ENCODE data around the gene GNAI2.
"Not testable (repeated sequence)": the region's sequence is repeated elsewhere in the genome, so short reads cannot be mapped to it uniquely, and the experiment has no call there.

GNAI2 gene

DNA sequence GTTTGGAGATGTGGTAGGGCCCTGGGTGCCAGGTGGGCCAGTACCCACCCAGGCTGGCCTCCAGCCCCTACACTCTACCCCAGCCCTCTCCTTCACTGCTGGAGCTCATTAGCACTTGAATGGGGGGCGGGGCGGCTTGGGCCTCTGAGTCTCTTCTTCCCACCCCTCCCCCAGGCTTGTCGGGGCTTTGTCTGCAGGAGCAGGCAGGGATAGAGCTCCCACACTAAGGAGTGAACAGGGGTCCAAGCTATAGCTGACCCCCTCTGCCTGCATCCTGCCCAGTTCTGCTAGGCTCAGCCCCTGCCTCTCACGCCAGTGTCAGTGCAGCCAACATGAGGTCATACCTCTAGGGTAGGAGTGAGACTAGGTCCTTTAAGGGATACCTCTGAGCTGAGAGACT lies 5.2 kb downstream of the GNAI2 start:
- DNase-seq, result no peak
- in situ Hi-C loops (cut with MboI; ENCODE audit: low pct_unique_long_range_greater_than_20kb, low sequenced_read_pairs), result no loop called here

DNA sequence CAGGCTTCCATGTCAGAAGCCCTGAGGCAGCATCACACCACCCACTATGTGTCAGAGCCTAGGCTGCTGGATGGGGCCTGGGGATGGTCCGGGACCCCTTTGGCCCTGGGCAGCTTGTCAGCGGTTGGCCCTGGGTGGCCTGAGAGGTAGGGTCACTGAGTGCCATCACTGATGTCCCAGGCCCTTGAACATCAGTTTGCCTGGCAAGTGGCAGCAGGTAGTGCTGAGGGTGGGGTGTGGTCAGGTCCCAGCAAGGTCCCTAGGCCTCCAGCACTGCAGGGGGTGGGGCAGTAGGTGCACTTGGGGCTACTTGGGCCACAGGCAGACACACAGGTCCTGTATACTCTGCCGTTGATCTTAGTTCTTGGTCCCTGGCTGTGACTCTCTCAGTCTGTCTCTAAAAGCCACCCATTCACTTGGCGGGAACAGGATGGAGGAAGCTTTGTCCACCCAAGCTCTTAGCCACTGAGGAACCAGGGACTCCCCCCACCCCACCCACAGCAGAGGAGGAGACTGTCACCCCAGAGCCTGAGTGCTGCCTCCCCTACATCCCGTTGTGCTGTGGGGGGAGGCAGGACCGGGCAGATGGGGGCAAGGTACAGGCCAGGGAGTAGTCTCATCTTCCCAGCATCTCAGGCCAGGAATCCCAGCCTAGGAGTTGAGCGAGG lies 5.8 kb downstream of the GNAI2 start:
- in situ Hi-C loops (cut with MboI; ENCODE audit: low pct_unique_long_range_greater_than_20kb, low sequenced_read_pairs), result no loop called here

DNA sequence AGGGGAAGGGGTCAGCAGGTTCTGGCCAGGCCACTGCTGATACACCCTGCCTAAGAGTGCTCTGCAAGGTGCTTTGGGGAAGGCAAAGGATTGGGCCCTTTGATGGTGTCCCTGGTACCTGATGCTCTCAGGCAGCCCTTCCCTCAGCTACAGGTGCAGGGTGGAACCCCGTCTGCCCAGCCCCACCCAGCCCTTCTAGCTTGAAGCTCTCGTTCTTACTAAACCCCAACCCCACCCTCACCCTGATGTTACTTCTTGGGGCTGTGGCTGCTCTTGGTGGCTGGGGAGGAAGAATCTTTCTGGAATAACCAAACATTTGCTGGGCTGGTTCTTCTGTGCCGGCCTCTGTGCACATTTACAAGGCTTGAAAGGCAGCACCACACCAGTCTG lies 6.4 kb downstream of the GNAI2 start:
- DNase-seq, result no peak
- in situ Hi-C loops (cut with MboI; ENCODE audit: low pct_unique_long_range_greater_than_20kb, low sequenced_read_pairs), result no loop called here

More for the DNA sequence above, 5.8 kb downstream of the GNAI2 start:
- no peak for DNase-seq

DNA sequence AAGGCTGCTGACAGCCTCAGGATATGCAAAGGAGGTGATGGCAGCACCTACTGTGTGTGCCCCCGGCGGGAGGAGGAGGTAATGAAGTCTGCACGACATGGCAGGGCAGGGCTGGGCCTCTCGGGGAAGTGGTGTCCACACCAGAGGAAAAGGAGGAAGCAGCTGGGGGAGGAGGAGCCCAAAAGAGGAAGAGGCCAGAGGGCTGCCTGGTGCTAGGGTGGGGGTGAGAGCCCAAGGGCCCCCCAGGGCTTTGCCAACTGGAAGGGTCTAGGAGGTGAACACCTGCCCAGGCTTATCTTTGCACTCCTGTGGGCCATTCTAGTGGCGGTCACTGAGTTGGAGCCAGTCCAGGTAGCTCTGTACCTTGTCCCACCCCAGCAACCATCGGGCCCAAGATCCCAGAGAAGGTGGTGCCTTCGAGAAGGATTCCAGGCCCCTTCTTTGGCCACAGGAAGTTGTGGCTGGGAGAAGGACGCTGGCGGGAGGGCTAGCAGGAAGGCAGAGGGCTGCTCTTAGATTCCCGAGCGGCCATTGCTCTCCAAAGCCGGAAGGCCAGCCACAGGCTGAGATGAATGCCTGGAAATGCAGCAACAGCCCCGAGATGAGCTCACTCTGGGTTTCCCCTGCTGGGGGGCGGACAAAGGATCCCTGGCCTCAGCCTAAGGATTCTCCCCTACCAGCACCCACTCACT lies 7.0 kb downstream of the GNAI2 start:
- in situ Hi-C loops (cut with MboI; ENCODE audit: low pct_unique_long_range_greater_than_20kb, low sequenced_read_pairs), result no loop called here
- DNase-seq, result peak; percentile 96

DNA sequence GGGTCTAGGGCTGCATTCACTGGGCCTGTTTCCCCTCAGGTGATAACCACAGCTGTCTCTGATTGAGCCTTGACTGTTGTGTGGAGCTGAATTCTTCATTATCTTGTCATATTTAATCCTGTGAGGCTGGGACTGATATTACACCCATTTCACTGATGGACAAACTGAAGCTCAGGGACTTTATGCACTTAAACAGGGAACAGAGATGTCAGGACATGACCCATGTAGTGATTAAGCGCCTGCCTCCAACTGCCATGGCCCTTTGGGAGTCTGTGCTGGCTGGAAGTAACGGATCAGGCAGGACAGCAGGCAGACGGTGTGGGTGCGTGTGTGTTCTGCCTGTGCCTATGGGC lies 7.5 kb downstream of the GNAI2 start:
- in situ Hi-C loops (cut with MboI; ENCODE audit: low pct_unique_long_range_greater_than_20kb, low sequenced_read_pairs), result no loop called here
- no peak for DNase-seq

DNA sequence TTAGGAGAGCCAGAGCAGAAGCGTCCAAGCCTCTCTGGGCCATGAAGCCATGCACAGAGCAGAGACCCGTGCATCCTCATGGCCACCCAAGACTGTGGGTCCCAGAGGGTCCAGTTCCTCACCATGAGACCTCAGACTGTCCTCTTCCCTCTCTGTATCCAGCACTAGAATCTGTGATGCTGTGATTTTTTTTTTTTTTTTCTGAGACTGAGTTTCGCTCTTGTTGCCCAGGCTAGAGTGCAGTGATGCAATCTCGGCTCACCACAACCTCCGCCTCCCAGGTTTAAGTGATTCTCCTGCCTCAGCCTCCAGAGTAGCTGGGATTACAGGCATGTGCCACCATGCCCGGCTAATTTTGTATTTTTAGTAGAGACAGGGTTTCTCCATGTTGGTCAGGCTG lies 8.8 kb downstream of the GNAI2 start:
- DNase-seq; in situ Hi-C loops (cut with MboI; ENCODE audit: low pct_unique_long_range_greater_than_20kb, low sequenced_read_pairs): not testable (repeated sequence)

DNA sequence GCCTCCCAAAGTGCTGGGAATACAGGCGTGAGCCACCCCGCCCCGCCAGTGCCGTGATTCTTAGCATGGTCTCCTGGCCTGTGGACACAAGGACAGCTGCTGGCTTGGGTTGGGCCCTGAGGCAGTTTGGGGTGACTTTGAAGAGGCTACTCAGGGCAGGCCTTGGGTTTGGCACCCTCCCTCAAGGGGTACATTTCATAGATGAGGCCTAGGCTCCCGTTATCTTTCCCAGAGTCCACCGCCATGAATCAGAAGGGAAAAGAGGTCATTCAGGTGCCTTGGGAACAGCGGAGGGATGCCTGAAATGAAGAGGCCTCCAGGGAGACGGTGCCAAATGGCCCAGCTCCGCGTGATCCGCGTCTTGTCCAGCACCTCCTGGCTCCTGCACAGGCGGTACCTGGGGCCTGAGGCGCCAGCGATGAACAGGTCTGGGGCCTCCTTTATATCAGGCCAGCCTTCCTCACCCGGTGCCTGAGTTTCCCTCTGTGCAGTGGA lies 9.3 kb downstream of the GNAI2 start:
- in situ Hi-C loops (cut with MboI; ENCODE audit: low pct_unique_long_range_greater_than_20kb, low sequenced_read_pairs), result no loop called here
- DNase-seq, result no peak

DNA sequence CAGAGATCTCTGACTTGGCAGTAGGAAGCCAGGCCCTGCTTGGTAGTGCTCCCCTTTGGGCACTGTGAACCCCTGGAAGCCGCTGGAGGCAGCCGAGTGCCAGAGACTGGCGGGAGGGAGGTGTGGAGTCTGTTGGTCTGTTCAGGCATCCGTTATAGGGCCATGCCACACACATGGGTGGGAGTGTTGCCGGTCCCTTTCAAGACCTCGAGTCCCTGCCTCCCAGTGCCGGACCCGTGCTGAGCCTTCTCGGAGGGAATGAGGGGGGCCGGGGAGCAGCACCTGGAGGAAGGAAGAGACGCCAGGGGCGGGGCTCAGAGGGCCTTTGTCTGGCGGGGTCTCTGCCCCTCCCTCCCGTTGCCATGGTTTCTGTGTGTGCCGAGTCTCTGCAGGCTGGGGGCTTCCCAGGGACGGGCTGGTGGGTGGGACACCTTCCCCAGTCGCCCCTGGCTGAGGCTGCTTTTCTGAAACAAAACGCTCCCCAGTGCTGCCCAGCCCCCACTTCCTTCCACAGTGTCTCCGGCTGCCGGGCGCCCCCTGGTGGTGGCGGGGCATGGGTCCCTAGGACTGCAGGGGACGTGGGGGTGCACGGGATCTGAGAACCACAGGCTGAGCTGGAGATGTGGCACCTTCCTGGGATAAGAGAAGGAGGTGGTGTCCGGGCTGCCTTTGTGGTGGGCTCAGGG lies 10.0 kb downstream of the GNAI2 start:
- in situ Hi-C loops (cut with MboI; ENCODE audit: low pct_unique_long_range_greater_than_20kb, low sequenced_read_pairs), result no loop called here
- peak; percentile 93 for DNase-seq

DNA sequence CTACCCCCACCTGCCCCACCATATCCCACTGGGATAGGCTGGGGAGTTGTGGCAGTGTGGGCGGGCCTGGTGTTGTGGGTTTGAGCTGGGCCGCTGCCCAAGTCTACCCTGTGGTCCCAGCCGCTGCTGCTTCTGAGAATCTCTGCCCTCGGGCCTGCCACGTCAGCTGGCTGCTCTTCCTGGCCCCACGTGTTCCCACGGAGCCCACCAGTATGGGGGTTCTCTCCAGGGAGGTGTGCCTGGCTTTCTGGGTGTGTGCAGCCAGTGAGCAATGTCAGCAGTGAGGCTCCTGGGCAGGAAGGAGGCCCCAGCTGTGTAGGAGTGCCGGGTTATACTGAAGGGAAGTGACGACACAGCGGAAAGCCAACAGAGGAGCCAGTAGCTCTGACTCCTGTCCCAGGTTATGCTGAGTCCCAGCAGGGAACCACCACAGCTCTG lies 10.5 kb downstream of the GNAI2 start:
- in situ Hi-C loops (cut with MboI; ENCODE audit: low pct_unique_long_range_greater_than_20kb, low sequenced_read_pairs), result no loop called here
- peak; percentile 87 for DNase-seq

DNA sequence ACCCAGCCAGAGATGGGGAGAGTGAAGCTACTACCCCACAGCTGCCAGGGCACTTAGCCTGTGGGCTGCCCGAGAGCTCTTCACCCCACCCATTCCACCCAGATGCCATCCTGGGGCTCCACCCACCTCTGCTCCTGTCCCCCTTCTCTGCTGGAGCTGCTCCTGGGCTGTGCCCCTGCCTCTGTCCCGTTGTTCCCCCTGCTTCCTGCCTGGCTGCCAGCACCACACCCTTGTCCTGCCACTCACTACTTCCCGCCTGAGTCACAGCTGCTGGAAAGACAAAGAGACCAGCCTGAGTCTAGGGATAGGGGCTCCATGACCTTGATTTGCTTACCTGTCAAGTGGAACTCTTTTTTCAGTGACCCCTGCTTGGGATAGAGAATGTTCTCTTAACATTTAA lies 12.4 kb downstream of the GNAI2 start:
- DNase-seq, result no peak
- in situ Hi-C loops (cut with MboI; ENCODE audit: low pct_unique_long_range_greater_than_20kb, low sequenced_read_pairs), result no loop called here

DNA sequence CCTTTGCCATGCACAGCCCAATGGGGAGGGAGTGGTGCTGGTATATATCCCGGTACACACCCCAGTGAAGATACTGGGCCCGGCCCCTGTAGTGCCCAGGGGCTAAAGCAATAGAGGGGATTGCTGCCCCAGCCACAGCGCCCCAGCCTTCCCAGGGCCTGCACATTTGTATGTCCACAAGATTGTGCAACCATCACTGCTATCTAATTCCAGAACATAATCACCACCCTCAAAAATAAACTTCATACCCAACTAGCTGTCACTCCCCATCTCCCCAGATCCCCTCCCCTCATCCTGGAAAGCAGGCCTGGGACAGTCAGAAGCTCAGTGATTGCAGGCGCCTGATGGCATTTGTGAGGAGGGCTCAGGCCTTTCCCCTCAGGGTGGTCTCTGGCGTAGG lies 13.5 kb downstream of the GNAI2 start:
- no peak for DNase-seq
- in situ Hi-C loops (cut with MboI; ENCODE audit: low pct_unique_long_range_greater_than_20kb, low sequenced_read_pairs), result no loop called here

DNA sequence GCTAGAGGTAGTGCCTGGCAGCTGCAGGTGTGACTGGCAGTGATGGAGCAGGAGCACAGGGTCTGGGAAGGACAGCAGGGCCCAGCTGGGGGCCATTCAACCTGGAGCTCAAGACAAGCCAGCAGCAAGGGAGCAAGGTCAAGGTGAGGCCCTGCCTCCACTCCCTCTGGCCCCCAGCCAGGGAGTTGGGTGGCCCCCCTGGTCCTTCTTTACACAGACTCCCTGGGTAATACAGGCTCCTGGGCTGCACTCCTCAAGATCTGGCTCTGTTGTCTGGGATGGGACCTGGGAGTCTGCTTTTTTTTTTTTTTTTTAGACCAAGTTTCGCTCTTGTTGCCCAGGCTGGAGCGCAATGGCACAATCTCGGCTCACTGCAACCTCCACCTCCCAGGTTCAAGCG lies 14.5 kb downstream of the GNAI2 start:
- no peak for DNase-seq
- in situ Hi-C loops (cut with MboI; ENCODE audit: low pct_unique_long_range_greater_than_20kb, low sequenced_read_pairs), result no loop called here

DNA sequence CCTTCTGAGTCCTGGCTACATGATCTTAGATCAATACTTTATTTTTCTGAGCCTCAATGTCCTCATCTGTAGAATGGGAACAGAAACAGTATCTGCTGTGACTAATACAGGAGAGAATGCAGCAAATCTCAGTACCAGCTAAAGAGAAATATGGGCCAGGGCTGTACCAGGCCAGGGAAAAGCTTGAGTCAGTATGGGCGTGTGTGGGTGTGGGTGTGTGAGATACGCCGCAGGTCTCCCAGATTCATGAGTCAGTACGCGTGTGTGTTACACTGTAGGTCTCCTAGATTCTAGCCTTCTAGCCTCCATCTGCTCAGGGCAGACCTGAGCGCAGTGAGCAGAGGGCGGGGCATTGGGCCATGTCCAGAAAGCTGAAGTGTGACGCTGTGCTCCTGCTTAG lies 15.2 kb downstream of the GNAI2 start:
- in situ Hi-C loops (cut with MboI; ENCODE audit: low pct_unique_long_range_greater_than_20kb, low sequenced_read_pairs), result no loop called here
- DNase-seq, result no peak

DNA sequence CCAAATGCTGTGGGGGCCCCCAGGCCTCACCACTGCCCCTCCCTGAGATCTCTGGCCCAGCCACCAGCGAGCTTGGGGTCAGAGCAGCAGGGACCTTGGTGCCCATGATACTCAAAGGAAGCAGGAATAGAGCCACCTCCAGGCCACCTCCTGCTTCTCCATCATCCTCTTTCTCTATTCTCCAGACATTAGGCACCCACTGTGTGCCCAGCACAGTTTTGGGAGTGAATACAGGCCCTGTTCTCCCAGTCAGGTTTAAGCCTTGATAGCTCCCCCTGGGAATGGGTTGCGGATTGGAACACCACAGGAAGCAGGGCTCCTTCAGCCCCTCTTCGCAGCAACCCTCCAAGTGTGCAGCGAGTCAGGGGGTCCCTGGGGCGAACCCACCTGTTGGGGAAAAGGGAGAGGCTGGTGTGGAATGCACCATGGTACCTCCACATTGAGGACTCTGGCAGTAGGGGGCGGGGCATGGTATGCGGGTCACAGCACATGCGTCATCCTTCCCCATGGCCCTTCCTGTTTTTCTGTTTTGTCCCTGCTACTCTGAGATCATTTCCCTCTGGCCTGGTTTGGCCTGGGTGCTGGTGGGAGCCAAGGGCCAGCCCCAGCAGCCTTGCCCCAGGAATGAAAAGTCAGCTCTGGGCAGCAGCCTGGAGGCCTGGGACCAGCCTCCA lies 18.7 kb downstream of the GNAI2 start:
- in situ Hi-C loops (cut with MboI; ENCODE audit: low pct_unique_long_range_greater_than_20kb, low sequenced_read_pairs), result no loop called here
- DNase-seq, result peak; percentile 45

DNA sequence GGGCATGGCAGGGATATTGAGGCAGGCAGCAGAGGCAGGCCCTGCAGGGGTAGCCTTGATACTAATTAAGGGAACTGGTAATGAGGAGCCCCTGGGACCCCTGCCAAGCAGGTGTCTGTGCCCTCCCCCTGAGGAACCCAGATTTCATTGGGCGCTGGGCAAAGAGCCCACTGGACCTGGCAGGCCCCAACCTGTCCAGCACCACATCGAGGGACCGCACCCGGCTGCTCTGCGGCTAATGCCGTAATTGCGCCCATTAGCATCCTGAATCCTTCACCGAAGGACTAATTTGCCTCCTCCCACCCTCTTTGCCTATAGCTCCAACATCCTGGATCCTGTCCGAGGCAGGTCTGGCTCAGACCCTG lies 19.2 kb downstream of the GNAI2 start:
- DNase-seq, result no peak
- in situ Hi-C loops (cut with MboI; ENCODE audit: low pct_unique_long_range_greater_than_20kb, low sequenced_read_pairs), result no loop called here

DNA sequence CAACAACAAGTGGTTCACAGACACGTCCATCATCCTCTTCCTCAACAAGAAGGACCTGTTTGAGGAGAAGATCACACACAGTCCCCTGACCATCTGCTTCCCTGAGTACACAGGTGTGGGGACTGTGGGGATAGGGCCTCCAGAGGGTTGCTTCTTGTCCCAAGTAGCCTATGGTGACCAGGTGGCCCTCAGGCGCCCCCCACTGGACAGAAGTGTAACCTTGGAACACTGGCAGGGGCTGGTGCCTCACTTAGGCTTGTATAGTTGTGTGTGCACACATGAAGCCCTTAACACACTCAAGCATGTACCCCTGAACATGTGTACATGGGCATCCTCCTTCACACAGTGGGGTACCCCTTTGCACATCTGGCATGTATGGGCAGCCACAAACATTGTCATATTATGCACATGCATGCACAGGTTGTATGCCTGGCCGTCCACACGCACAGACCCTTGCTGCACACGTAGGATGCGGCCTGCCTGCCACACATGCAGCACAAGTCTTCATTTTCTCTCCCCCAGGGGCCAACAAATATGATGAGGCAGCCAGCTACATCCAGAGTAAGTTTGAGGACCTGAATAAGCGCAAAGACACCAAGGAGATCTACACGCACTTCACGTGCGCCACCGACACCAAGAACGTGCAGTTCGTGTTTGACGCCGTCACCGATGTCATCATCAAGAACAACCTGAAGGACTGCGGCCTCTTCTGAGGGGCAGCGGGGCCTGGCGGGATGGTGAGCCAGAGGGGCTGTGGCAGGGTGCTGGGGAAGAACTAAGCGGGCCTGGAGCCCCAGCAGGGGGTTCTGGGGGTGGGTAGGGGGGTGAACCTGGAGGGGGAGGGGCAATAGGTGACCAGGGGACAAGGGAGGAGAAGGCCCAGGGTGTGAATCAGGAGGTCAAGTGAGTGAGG lies 21.2 kb downstream of the GNAI2 start:
- in situ Hi-C loops (cut with MboI; ENCODE audit: low pct_unique_long_range_greater_than_20kb, low sequenced_read_pairs), result no loop called here
- peak; percentile 41 for DNase-seq

DNA sequence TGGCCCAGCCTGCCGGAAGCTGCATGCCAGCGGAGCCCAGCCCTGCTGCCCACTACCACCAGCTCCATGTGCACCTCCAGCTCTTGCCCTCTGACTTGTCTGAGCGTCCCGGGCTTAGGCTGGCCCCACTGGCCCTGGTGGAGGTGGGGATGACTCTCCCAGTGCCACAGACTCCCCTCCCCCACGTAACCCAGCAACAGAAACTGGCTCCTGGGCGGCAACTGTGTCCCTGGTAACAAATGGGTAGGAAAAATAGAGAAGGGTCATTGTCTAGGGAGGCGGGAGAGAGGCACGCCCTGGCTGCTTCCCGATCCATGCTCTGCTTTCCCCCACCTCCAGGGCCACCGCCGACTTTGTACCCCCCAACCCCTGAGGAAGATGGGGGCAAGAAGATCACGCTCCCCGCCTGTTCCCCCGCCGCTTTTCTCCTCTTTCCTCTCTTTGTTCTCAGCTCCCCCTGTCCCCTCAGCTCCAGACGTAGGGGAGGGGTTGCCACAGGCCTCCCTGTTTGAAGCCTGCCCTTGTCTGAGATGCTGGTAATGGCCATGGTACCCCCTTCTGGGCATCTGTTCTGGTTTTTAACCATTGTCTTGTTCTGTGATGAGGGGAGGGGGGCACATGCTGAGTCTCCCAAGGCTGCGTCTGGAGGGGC lies 22.2 kb downstream of the GNAI2 start:
- DNase-seq, result no peak
- in situ Hi-C loops (cut with MboI; ENCODE audit: low pct_unique_long_range_greater_than_20kb, low sequenced_read_pairs), result no loop called here

DNA sequence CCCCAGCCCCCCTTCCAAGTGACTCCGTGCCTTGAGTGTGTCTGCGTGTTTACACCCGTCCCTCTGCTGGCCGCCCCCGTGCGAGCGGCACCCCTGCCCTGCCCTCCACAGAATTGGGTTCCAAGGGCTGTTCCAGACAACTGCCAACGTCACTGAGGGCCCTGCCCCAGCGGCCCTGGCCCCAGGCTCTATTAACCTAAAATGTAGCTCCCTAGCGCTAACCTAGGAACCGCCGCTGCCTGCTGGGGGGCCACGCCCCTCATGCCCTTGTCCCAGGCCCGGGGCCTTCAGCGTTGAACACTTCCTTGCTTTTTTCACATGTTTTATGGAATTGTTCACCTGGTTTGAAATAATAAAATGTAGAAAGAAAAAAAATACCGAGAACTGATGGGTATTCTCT lies 23.0 kb downstream of the GNAI2 start:
- no peak for DNase-seq
- in situ Hi-C loops (cut with MboI; ENCODE audit: low pct_unique_long_range_greater_than_20kb, low sequenced_read_pairs), result no loop called here

All from KBM-7 (cell line).